CD14-positive monocyte (primary cell): Measurements from ENCODE around the gene GIT2. TPM values are rescaled to one million over a fixed set of nuclear protein-coding genes. Genes with fewer than 3 reads are reported as not detected.

Experiments
- DNase-seq, 3 donors: peaks; one replicate each; pipeline ENCODE4 v3.0.0-alpha.2; 2011 to 2022
- H2AFZ ChIP-seq: 2 replicates; pipeline ENCODE4 v1.6.0; 2012; ENCODE audit warnings: mild to moderate bottlenecking, low read depth, low read length, inconsistent platforms; ENCODE audit not compliant: insufficient read depth, poor library complexity, severe bottlenecking
- H3K27ac ChIP-seq, 2 donors: 1 replicate in 1 of 2; 2 replicates in 1 of 2; pipeline ENCODE4 v1.5.1; 2012 to 2013; ENCODE audit warnings: low read length in 2 of 2, control low read depth in 1 of 2, inconsistent platforms in 1 of 2, low read depth in 1 of 2, mild to moderate bottlenecking in 1 of 2
- H3K27me3 ChIP-seq, 2 donors: one replicate each; pipeline versions ENCODE4 v1.6.0 to v1.6.1; 2011 to 2013; ENCODE audit warnings: low read length in 2 of 2; ENCODE audit not compliant: control insufficient read depth in 2 of 2, insufficient read depth in 2 of 2
- H3K36me3 ChIP-seq, 2 donors: replicated peaks in 1 of 2; 1 replicate in 1 of 2; 2 replicates in 1 of 2; pipeline versions ENCODE4 v1.5.1 to v1.6.1; 2012 to 2013; ENCODE audit warnings: low read length in 2 of 2, control low read depth in 1 of 2, inconsistent platforms in 1 of 2, mild to moderate bottlenecking in 1 of 2; ENCODE audit not compliant: insufficient read depth in 2 of 2, control insufficient read depth in 1 of 2
- H3K4me1 ChIP-seq, 2 donors: 1 replicate in 1 of 2; 2 replicates in 1 of 2; pipeline versions ENCODE4 v1.5.1 to v1.6.1; 2012 to 2013; ENCODE audit warnings: low read length in 2 of 2, control low read depth in 1 of 2, inconsistent platforms in 1 of 2, mild to moderate bottlenecking in 1 of 2, moderate library complexity in 1 of 2; ENCODE audit not compliant: insufficient read depth in 2 of 2, control insufficient read depth in 1 of 2
- H3K4me2 ChIP-seq: replicated peaks from 2 replicates; pipeline ENCODE3; 2012; ENCODE audit warnings: low read length, moderate library complexity, mild to moderate bottlenecking; ENCODE audit not compliant: poor library complexity, severe bottlenecking; ENCODE audit errors: extremely low read depth
- H3K4me3 ChIP-seq, 3 experiments: fragments of 200-600 bp in 1 of 3; sonication (generic) in 1 of 3; replicated peaks in 1 of 3; 1 replicate in 2 of 3; 2 replicates in 1 of 3; pipeline ENCODE4 v1.5.1; 2011 to 2013; ENCODE audit warnings: low read length in 3 of 3, mild to moderate bottlenecking in 3 of 3, control low read depth in 2 of 3, low read depth in 2 of 3, inconsistent platforms in 1 of 3, moderate library complexity in 1 of 3
- H3K79me2 ChIP-seq: 2 replicates; pipeline ENCODE4 v1.6.0; 2012; ENCODE audit warnings: mild to moderate bottlenecking, control low read depth, inconsistent platforms, low read length, moderate library complexity; ENCODE audit not compliant: insufficient read depth
- H3K9ac ChIP-seq: 2 replicates; pipeline ENCODE4 v1.6.0; 2017; ENCODE audit warnings: low read length, mild to moderate bottlenecking; ENCODE audit not compliant: insufficient read depth, poor library complexity, severe bottlenecking
- H3K9me3 ChIP-seq, 2 donors: replicated peaks in 1 of 2; 1 replicate in 1 of 2; 2 replicates in 1 of 2; pipeline versions ENCODE4 v1.5.1 to v1.6.1; 2012 to 2013; ENCODE audit warnings: low read length in 2 of 2, control low read depth in 1 of 2; ENCODE audit not compliant: control insufficient read depth in 1 of 2, insufficient read depth in 1 of 2
- H4K20me1 ChIP-seq: 2 replicates; pipeline ENCODE4 v1.6.0; 2012; ENCODE audit warnings: mild to moderate bottlenecking, low read length, control low read depth, moderate library complexity; ENCODE audit not compliant: insufficient read depth
- H3K27ac Mint-ChIP-seq, 7 donors: one replicate each; pipeline ENCODE4 v1.8.0; 2020; ENCODE audit warnings: mild to moderate bottlenecking in 7 of 7, mixed read lengths in 7 of 7, moderate library complexity in 6 of 7, inconsistent platforms in 2 of 7
- H3K27me3 Mint-ChIP-seq, 3 donors: one replicate each; pipeline ENCODE4 v1.8.0; 2021 to 2022; ENCODE audit warnings: low read depth in 3 of 3, mild to moderate bottlenecking in 3 of 3, mixed read lengths in 3 of 3, moderate library complexity in 3 of 3, inconsistent platforms in 1 of 3
- H3K36me3 Mint-ChIP-seq, 2 donors: one replicate each; pipeline ENCODE4 v1.8.0; 2020; ENCODE audit warnings: mixed read lengths in 2 of 2, inconsistent platforms in 1 of 2, mild to moderate bottlenecking in 1 of 2
- H3K4me1 Mint-ChIP-seq: one replicate; pipeline ENCODE4 v1.8.0; 2020; ENCODE audit warnings: mild to moderate bottlenecking, mixed read lengths
- H3K4me3 Mint-ChIP-seq, 2 donors: one replicate each; pipeline ENCODE4 v1.8.0; 2020; ENCODE audit warnings: mild to moderate bottlenecking in 2 of 2, mixed read lengths in 2 of 2, moderate library complexity in 1 of 2
- H3K9me3 Mint-ChIP-seq, 7 donors: one replicate each; pipeline ENCODE4 v1.8.0; 2020 to 2022; ENCODE audit warnings: mixed read lengths in 7 of 7, mild to moderate bottlenecking in 6 of 7, moderate library complexity in 6 of 7, inconsistent platforms in 2 of 7
- WGBS: methylation state at CpG from one replicate; pipeline ENCODE4 v1.1.5; 2013; ENCODE audit warnings: missing lambda C conversion rate; ENCODE audit not compliant: insufficient coverage; 5-methylcytosine and 5-hydroxymethylcytosine counted together
- intact Hi-C, 2 donors: fragments of 100-400 bp; cut with micrococcal nuclease; formaldehyde crosslinking; loops; one replicate each; pipeline versions ENCODE4 v1.15.0 to v1.15.1; 2023
- polyA plus RNA-seq, 3 donors: library from polyadenylated mRNA; depleted of rRNA in 1 of 3; unstranded in 2 of 3; stranded (reverse) in 1 of 3; fragments of 300-500 nt in 2 of 3; fragments of >200 nt in 1 of 3; fragmentation: Illumina TruSeq in 2 of 3; gene quantifications; 1 replicate in 2 of 3; 2 replicates in 1 of 3; pipeline ENCODE4 v1.2.3, GENCODE V29; 2012 to 2021
- TF ChIP-seq, protein P1 (sequence below): fragments of 200-600 bp; IDR thresholded peaks from one replicate; pipeline ENCODE4 v1.8.0; 2022; ENCODE audit warnings: antibody characterized with exemption, mild to moderate bottlenecking

Gene GIT2
- polyA plus RNA-seq, 3 donors, result 75.8 to 139 (median 98.8) TPM

DNA sequence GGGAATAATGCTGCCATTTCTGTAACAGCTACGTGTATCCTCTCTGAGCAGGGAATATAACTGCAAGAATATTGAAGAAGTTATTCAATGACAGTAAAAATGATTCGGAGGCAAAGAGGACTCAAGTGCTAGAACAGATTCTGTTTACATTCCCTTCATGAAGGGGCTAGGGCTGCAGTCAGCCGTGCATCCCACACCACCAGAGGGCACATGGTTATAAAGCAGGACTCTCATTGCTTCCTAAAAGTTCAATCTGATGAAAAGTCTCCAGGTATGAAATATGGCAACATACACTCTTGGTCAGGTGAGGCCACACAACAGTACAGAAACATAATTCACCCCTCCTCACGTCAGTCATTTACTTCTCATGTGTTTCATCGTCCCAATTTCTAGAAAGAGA lies 62.1 kb downstream of the GIT2 start:
- no peaks in the 10 kb centered on the region for H3K4me1 ChIP-seq
- H3K27ac ChIP-seq, result no peak overlapping the region
- intact Hi-C loops, result no loop called here
- H3K9ac ChIP-seq, result no peak overlapping the region
- H3K4me3 ChIP-seq, result no peak overlapping the region
- H3K9me3 ChIP-seq, result no peaks in the 10 kb centered on the region
- Mint-ChIP-seq H3K27me3 (no peaks in the 10 kb centered on the region), H3K4me1 (no peaks in the 10 kb centered on the region), H3K36me3 (peaks cover 92 to 100% of the 10 kb centered on the region in 2 donors), H3K27ac (peak overlapping the region in 1 of 7 donors; percentile 1), H3K4me3 (no peak overlapping the region), H3K9me3 (no peaks in the 10 kb centered on the region)
- TF ChIP-seq, protein P1, sequence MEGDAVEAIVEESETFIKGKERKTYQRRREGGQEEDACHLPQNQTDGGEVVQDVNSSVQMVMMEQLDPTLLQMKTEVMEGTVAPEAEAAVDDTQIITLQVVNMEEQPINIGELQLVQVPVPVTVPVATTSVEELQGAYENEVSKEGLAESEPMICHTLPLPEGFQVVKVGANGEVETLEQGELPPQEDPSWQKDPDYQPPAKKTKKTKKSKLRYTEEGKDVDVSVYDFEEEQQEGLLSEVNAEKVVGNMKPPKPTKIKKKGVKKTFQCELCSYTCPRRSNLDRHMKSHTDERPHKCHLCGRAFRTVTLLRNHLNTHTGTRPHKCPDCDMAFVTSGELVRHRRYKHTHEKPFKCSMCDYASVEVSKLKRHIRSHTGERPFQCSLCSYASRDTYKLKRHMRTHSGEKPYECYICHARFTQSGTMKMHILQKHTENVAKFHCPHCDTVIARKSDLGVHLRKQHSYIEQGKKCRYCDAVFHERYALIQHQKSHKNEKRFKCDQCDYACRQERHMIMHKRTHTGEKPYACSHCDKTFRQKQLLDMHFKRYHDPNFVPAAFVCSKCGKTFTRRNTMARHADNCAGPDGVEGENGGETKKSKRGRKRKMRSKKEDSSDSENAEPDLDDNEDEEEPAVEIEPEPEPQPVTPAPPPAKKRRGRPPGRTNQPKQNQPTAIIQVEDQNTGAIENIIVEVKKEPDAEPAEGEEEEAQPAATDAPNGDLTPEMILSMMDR, result no peak
- H3K27me3 ChIP-seq, result no peaks in the 10 kb centered on the region
- H4K20me1 ChIP-seq, result peaks cover 26% of the 10 kb centered on the region
- H3K4me2 ChIP-seq, result no peak overlapping the region
- no peak overlapping the region for H2AFZ ChIP-seq
- H3K79me2 ChIP-seq, result no peaks in the 10 kb centered on the region
- 87% methylated on average over 3 of the region's 5 CpGs for WGBS
- H3K36me3 ChIP-seq, result peaks cover 95 to 100% of the 10 kb centered on the region in 2 donors
- DNase-seq, result no peak

DNA sequence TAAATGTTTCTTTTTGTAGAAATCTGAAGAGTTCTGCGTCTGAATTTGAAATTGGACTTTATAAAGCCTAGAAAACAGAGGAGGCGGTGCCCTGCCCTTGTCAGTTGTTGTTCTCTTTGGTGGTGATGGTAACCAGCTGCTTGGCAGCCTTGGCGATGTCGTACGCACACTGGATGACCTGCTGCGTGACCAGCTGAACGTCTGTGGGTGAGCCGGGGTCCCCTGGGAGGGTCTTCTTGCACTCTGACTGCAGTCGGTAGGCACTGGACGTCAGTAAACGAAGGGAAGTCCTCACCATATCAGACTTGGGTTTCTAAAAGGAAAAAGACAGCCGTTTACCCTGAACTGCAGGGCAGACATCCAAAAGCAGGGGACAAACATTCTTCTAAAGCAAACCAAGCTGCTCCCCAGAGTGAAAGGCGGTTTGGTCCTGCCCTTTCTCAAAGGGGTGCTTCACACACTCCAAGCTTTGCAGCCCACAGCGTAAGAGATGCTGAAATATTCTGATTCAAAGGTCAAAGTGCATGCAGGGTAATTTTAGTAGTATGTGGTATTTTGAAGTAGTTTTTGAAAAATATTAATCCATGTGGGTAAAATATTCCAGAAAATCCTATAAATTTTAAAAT lies 63.2 kb downstream of the GIT2 start:
- intact Hi-C loops, result no loop called here

More for the DNA sequence above, 63.2 kb downstream of the GIT2 start:
- Histone ChIP-seq H3K4me3 (no peak overlapping the region), H2AFZ (no peak overlapping the region), H4K20me1 (peaks cover 19% of the 10 kb centered on the region), H3K9me3 (no peaks in the 10 kb centered on the region), H3K4me1 (no peaks in the 10 kb centered on the region), H3K27me3 (no peaks in the 10 kb centered on the region), H3K9ac (no peak overlapping the region), H3K36me3 (peaks cover 93 to 100% of the 10 kb centered on the region in 2 donors), H3K27ac (no peak overlapping the region), H3K4me2 (no peak overlapping the region), H3K79me2 (no peaks in the 10 kb centered on the region)
- Mint-ChIP-seq H3K36me3 (peaks cover 89 to 100% of the 10 kb centered on the region in 2 donors), H3K27me3 (no peaks in the 10 kb centered on the region), H3K9me3 (no peaks in the 10 kb centered on the region), H3K4me3 (no peak overlapping the region), H3K4me1 (no peaks in the 10 kb centered on the region), H3K27ac (peak overlapping the region in 1 of 7 donors; percentile 55)
- WGBS, result 92% methylated on average over 12 of the region's 14 CpGs
- no peak for DNase-seq
- TF ChIP-seq, protein P1, result no peak
